GM06990 (cell line): ENCODE results near the gene SPINK13.
"Not testable (repeated sequence)": the region's sequence is repeated elsewhere in the genome, so short reads cannot be mapped to it uniquely, and the experiment has no call there.

Source experiments
- DNase-seq: peaks from one replicate; pipeline ENCODE4 v3.0.0-alpha.2; 2011; ENCODE audit not compliant: insufficient read length; ENCODE audit errors: extremely low read depth
- H3K27me3 ChIP-seq: replicated peaks from 2 replicates; pipeline ENCODE4 v1.6.0; 2011; ENCODE audit warnings: low read length; ENCODE audit not compliant: control insufficient read depth, insufficient read depth
- H3K36me3 ChIP-seq: 2 replicates; pipeline ENCODE4 v1.5.1; 2011; ENCODE audit warnings: low read length; ENCODE audit not compliant: control insufficient read depth, insufficient read depth
- H3K4me3 ChIP-seq: replicated peaks from 2 replicates; pipeline ENCODE4 v1.5.1; 2011; ENCODE audit warnings: low read depth, mild to moderate bottlenecking, control low read depth, low read length
- CTCF ChIP-seq: IDR thresholded peaks from 2 replicates; pipeline ENCODE4 v1.5.1; 2011; ENCODE audit warnings: low read length, control low read depth, mild to moderate bottlenecking, inconsistent platforms; ENCODE audit not compliant: insufficient read depth, poor library complexity, severe bottlenecking

The SPINK13 gene

GRCh38 chr5:148314731-148315130 lies 46.1 kb downstream of the SPINK13 start:
- no peak overlapping the region for H3K4me3 ChIP-seq
- DNase-seq = no peak
- no peak for TF ChIP-seq CTCF
- H3K27me3 ChIP-seq = no peaks in the 10 kb centered on the region
- no peaks in the 10 kb centered on the region for H3K36me3 ChIP-seq

GRCh38 chr5:148320011-148320963 lies 51.7 kb downstream of the SPINK13 start:
- peak overlapping the region; percentile 46 for H3K4me3 ChIP-seq
- DNase-seq, H3K27me3 ChIP-seq, H3K36me3 ChIP-seq: not testable (repeated sequence)

- H3K27me3 ChIP-seq = no peaks in the 10 kb centered on the region
- no peak for DNase-seq
- no peaks in the 10 kb centered on the region for H3K36me3 ChIP-seq
- TF ChIP-seq CTCF = no peak
- H3K4me3 ChIP-seq = no peak overlapping the region
Measured at GRCh38 chr5:148333262-148333849, 64.8 kb downstream of the SPINK13 start.

GRCh38 chr5:148335259-148335658 lies 66.7 kb downstream of the SPINK13 start, which contains the start of gene SPINK9:
TSS of gene SPINK9 (plus strand) at chr5:148335559. CDS start at chr5:148335614, 55 bp downstream.
- no peak for TF ChIP-seq CTCF
- no peaks in the 10 kb centered on the region for H3K27me3 ChIP-seq
- H3K36me3 ChIP-seq = no peaks in the 10 kb centered on the region
- H3K4me3 ChIP-seq = no peak within 1 kb of the TSS
- no peak for DNase-seq
